H9 (cell line): ENCODE results near the gene PHACTR2. TPM values are rescaled to one million over a fixed set of nuclear protein-coding genes. Genes with fewer than 3 reads are reported as not detected.
A peak's percentile ranks its signal among the peaks of the same experiment; 100 is the strongest.

Experiments
- DNase-seq: peaks from one replicate; pipeline ENCODE4 v3.0.0-alpha.2; 2017
- H2AFZ ChIP-seq: one replicate; pipeline ENCODE4 v1.6.1; 2013; ENCODE audit warnings: mild to moderate bottlenecking, low read length, control low read depth, moderate library complexity
- H2AK5ac ChIP-seq: 2 replicates; pipeline ENCODE4 v1.6.1; 2013; ENCODE audit warnings: low read length, control low read depth, mixed read lengths; ENCODE audit not compliant: insufficient read length
- H2BK120ac ChIP-seq: one replicate; pipeline ENCODE4 v1.6.1; 2013; ENCODE audit warnings: low read depth, mild to moderate bottlenecking, low read length, control low read depth, inconsistent platforms; ENCODE audit not compliant: poor library complexity, severe bottlenecking
- H2BK12ac ChIP-seq: 2 replicates; pipeline ENCODE4 v1.6.1; 2013; ENCODE audit warnings: low read length, control low read depth, mixed read lengths, low read depth; ENCODE audit not compliant: insufficient read length
- H2BK15ac ChIP-seq: 2 replicates; pipeline ENCODE4 v1.6.1; 2013; ENCODE audit warnings: low read depth, low read length, control low read depth
- H2BK20ac ChIP-seq: one replicate; pipeline ENCODE4 v1.6.1; 2013; ENCODE audit warnings: low read depth, mild to moderate bottlenecking, low read length, control low read depth, inconsistent platforms; ENCODE audit not compliant: poor library complexity, severe bottlenecking
- H2BK5ac ChIP-seq: 2 replicates; pipeline ENCODE4 v1.6.1; 2013; ENCODE audit warnings: low read length, control low read depth, mixed read lengths; ENCODE audit not compliant: insufficient read length
- H3K14ac ChIP-seq: 2 replicates; pipeline ENCODE4 v1.6.1; 2013; ENCODE audit warnings: low read length, control low read depth; ENCODE audit not compliant: insufficient read depth
- H3K18ac ChIP-seq: 2 replicates; pipeline ENCODE4 v1.6.1; 2013; ENCODE audit warnings: low read depth, mild to moderate bottlenecking, mixed read lengths, low read length, control low read depth; ENCODE audit not compliant: insufficient read length
- H3K23ac ChIP-seq: 2 replicates; pipeline ENCODE4 v1.6.1; 2013; ENCODE audit warnings: low read length, control low read depth, mixed read lengths, low read depth; ENCODE audit not compliant: insufficient read length
- H3K23me2 ChIP-seq: 2 replicates; pipeline ENCODE4 v1.6.1; 2013; ENCODE audit warnings: low read depth, mild to moderate bottlenecking, mixed read lengths, low read length, control low read depth; ENCODE audit not compliant: insufficient read length, poor library complexity, severe bottlenecking
- H3K27ac ChIP-seq: 2 replicates; pipeline ENCODE4 v1.5.1; 2013; ENCODE audit warnings: low read length, control low read depth, mixed read lengths, low read depth; ENCODE audit not compliant: insufficient read length
- H3K27me3 ChIP-seq: 2 replicates; pipeline ENCODE4 v1.6.1; 2013; ENCODE audit warnings: low read length, control low read depth, inconsistent platforms; ENCODE audit not compliant: insufficient read depth
- H3K4ac ChIP-seq: 2 replicates; pipeline ENCODE4 v1.6.1; 2013; ENCODE audit warnings: low read depth, mild to moderate bottlenecking, control low read depth, inconsistent platforms, low read length, moderate library complexity
- H3K4me1 ChIP-seq: 2 replicates; pipeline ENCODE4 v1.6.1; 2013; ENCODE audit warnings: low read length, control low read depth, inconsistent platforms; ENCODE audit not compliant: insufficient read depth
- H3K4me2 ChIP-seq: 2 replicates; pipeline ENCODE4 v1.6.1; 2013; ENCODE audit warnings: low read length, control low read depth, mixed read lengths; ENCODE audit not compliant: insufficient read length, insufficient read depth
- H3K56ac ChIP-seq: 2 replicates; pipeline ENCODE4 v1.6.1; 2013; ENCODE audit warnings: low read depth, mild to moderate bottlenecking, mixed read lengths, low read length, control low read depth; ENCODE audit not compliant: insufficient read length
- H3K79me1 ChIP-seq: 2 replicates; pipeline ENCODE4 v1.6.1; 2013; ENCODE audit warnings: low read depth, mild to moderate bottlenecking, moderate library complexity, low read length, control low read depth, inconsistent platforms; ENCODE audit not compliant: insufficient read depth, poor library complexity, severe bottlenecking
- H3K79me2 ChIP-seq: 2 replicates; pipeline ENCODE4 v1.6.1; 2013; ENCODE audit warnings: low read length, control low read depth, inconsistent platforms; ENCODE audit not compliant: insufficient read depth
- H3K9ac ChIP-seq: 2 replicates; pipeline ENCODE4 v1.6.1; 2013; ENCODE audit warnings: low read length, control low read depth, mixed read lengths; ENCODE audit not compliant: insufficient read length; ENCODE audit errors: extremely low read depth
- H3K9me3 ChIP-seq: one replicate; pipeline ENCODE4 v1.6.1; 2013; ENCODE audit warnings: low read depth, low read length, inconsistent platforms; ENCODE audit not compliant: control insufficient read depth
- H3T11ph ChIP-seq: one replicate; pipeline ENCODE4 v1.6.1; 2013; ENCODE audit warnings: mild to moderate bottlenecking, low read length, control low read depth, inconsistent platforms
- H4K20me1 ChIP-seq: one replicate; pipeline ENCODE4 v1.6.1; 2013; ENCODE audit not compliant: control insufficient read depth, insufficient read length, insufficient read depth
- H4K5ac ChIP-seq: 2 replicates; pipeline ENCODE4 v1.6.1; 2013; ENCODE audit warnings: low read depth, mild to moderate bottlenecking, mixed read lengths, low read length, control low read depth; ENCODE audit not compliant: insufficient read length
- H4K8ac ChIP-seq: replicated peaks from 2 replicates; pipeline ENCODE4 v1.6.1; 2013; ENCODE audit warnings: low read length, control low read depth, mixed read lengths, low read depth; ENCODE audit not compliant: insufficient read length
- H4K91ac ChIP-seq: 2 replicates; pipeline ENCODE4 v1.6.1; 2013; ENCODE audit warnings: low read depth, mild to moderate bottlenecking, moderate library complexity, mixed read lengths, low read length, control low read depth; ENCODE audit not compliant: insufficient read length
- H3K27ac Mint-ChIP-seq, 3 experiments: 2 replicates in 2 of 3; 3 replicates in 1 of 3; pipeline ENCODE4 v1.8.0; 2020 to 2021; ENCODE audit warnings: mixed read lengths in 3 of 3, mild to moderate bottlenecking in 1 of 3, moderate library complexity in 1 of 3
- H3K27me3 Mint-ChIP-seq: 2 replicates; pipeline ENCODE4 v1.8.0; 2021; ENCODE audit warnings: low read depth, mild to moderate bottlenecking, moderate library complexity, mixed read lengths
- H3K36me3 Mint-ChIP-seq, 3 experiments: 2 replicates in 2 of 3; 3 replicates in 1 of 3; pipeline ENCODE4 v1.8.0; 2020 to 2021; ENCODE audit warnings: low read depth in 3 of 3, mixed read lengths in 3 of 3; ENCODE audit not compliant: insufficient read depth in 1 of 3
- H3K4me1 Mint-ChIP-seq, 2 experiments: 2 replicates each; pipeline ENCODE4 v1.8.0; 2020; ENCODE audit warnings: mixed read lengths in 2 of 2
- H3K4me3 Mint-ChIP-seq, 2 experiments: 2 replicates in 1 of 2; 3 replicates in 1 of 2; pipeline ENCODE4 v1.8.0; 2020 to 2021; ENCODE audit warnings: mild to moderate bottlenecking in 2 of 2, mixed read lengths in 2 of 2, moderate library complexity in 1 of 2
- H3K9me3 Mint-ChIP-seq, 2 experiments: 2 replicates in 1 of 2; 3 replicates in 1 of 2; pipeline ENCODE4 v1.8.0; 2020; ENCODE audit warnings: mild to moderate bottlenecking in 2 of 2, mixed read lengths in 2 of 2, moderate library complexity in 1 of 2
- CTCF ChIP-seq: fragments of 200-600 bp; sonication (generic); conservative IDR thresholded peaks from 3 replicates; pipeline ENCODE4 v1.8.0; 2021; ENCODE audit warnings: antibody characterized with exemption, mild to moderate bottlenecking
- WGBS: extraction: QIAGEN DNeasy Blood & Tissue Kit; methylation state at CpG from one replicate; pipeline ENCODE4 v1.1.7; 2013; ENCODE audit warnings: missing lambda C conversion rate, low lambda C conversion rate, mixed read lengths; ENCODE audit not compliant: insufficient read length; ENCODE audit errors: extremely low coverage; 5-methylcytosine and 5-hydroxymethylcytosine counted together
- total RNA-seq: library from RNA; stranded (reverse); gene quantifications from 2 replicates; pipeline ENCODE4 v1.2.1, GENCODE V29; 2021

The PHACTR2 gene
- total RNA-seq, 1 experiment from 2014 or later = 131 TPM

- Histone ChIP-seq H4K5ac (no peak overlapping the region), H2BK12ac (peak overlapping the region; percentile 65), H2BK20ac (no peak overlapping the region), H2AK5ac (no peak overlapping the region), H3K56ac (no peak overlapping the region), H4K8ac (no peak overlapping the region), H2AFZ (no peak overlapping the region), H2BK15ac (no peak overlapping the region), H3K27me3 (no peaks in the 10 kb centered on the region), H3K79me1 (no peaks in the 10 kb centered on the region), H3K4me1 (peaks cover 28% of the 10 kb centered on the region), H3K9me3 (no peaks in the 10 kb centered on the region), H3K4ac (no peak overlapping the region; the same call in 1 of the 2 replicates), H3K18ac (no peak overlapping the region), H2BK120ac (no peak overlapping the region), H3T11ph (no peak overlapping the region), H3K27ac (peak overlapping the region; percentile 99), H3K9ac (no peak overlapping the region), H4K91ac (no peak overlapping the region), H3K23ac (no peak overlapping the region), H3K79me2 (no peaks in the 10 kb centered on the region), H4K20me1 (no peaks in the 10 kb centered on the region), H3K14ac (no peak overlapping the region), H3K23me2 (no peaks in the 10 kb centered on the region), H2BK5ac (peak overlapping the region; percentile 14), H3K4me2 (no peak overlapping the region)
- no peaks in the 10 kb centered on the region for H3K9me3 Mint-ChIP-seq
- no CpG with 5 or more reads among the region's 12 CpGs for WGBS
- H3K27me3 Mint-ChIP-seq = no peaks in the 10 kb centered on the region
- peak overlapping the region; percentile 76 to 98 (median 98) for H3K27ac Mint-ChIP-seq
- no peak for TF ChIP-seq CTCF
- peaks cover 59 to 63% of the 10 kb centered on the region in 2 experiments for H3K4me1 Mint-ChIP-seq
- DNase-seq = no peak
- peaks cover 0 to 21% (median 4%) of the 10 kb centered on the region in 3 experiments; a peak in 4 of 7 replicates for H3K36me3 Mint-ChIP-seq
- H3K4me3 Mint-ChIP-seq = peak overlapping the region in 1 of 2 experiments; percentile 5; a peak in 1 of 5 replicates
Observed at GRCh38 chr6:143743301-143744166, 65.8 kb downstream of the PHACTR2 start.
